Neural cell (in vitro differentiated cells): ENCODE results near the gene MYBPC1. TPM values are rescaled to one million over a fixed set of nuclear protein-coding genes. Genes with fewer than 3 reads are reported as not detected.

Experiments used
- H2AFZ ChIP-seq: fragments of 200-600, 300-800 bp; sonication (generic), shearing (Covaris generic); 2 replicates; pipeline ENCODE4 v1.6.0; 2014; ENCODE audit warnings: low read depth, mild to moderate bottlenecking, antibody characterized with exemption, low read length, moderate library complexity
- H3F3A ChIP-seq: fragments of 200-600 bp; shearing (Covaris generic); 2 replicates; pipeline ENCODE4 v1.6.1; 2016; ENCODE audit warnings: mild to moderate bottlenecking, moderate library complexity, mixed read lengths, antibody characterized with exemption, low read length; ENCODE audit not compliant: insufficient read depth, poor library complexity, severe bottlenecking
- H3K27ac ChIP-seq: fragments of 200-600, 300-800 bp; sonication (generic), shearing (Covaris generic); 2 replicates; pipeline ENCODE4 v1.5.1; 2014; ENCODE audit warnings: mild to moderate bottlenecking, low read length, moderate library complexity
- H3K27me3 ChIP-seq: fragments of 300-800, 200-600 bp; sonication (generic), shearing (Covaris generic); 2 replicates; pipeline ENCODE4 v1.6.0; 2014; ENCODE audit warnings: mild to moderate bottlenecking, low read depth, low read length, moderate library complexity; ENCODE audit not compliant: insufficient read depth
- H3K36me3 ChIP-seq: fragments of 300-800, 200-600 bp; sonication (generic), shearing (Covaris generic); 2 replicates; pipeline ENCODE4 v1.5.1; 2014; ENCODE audit warnings: mild to moderate bottlenecking, antibody characterized with exemption, low read length, moderate library complexity; ENCODE audit not compliant: insufficient read depth
- H3K4me2 ChIP-seq: fragments of 300-800, 200-600 bp; sonication (generic), shearing (Covaris generic); 2 replicates; pipeline ENCODE4 v1.6.0; 2014; ENCODE audit warnings: mild to moderate bottlenecking, low read length
- H3K4me3 ChIP-seq: fragments of 300-800, 200-600 bp; sonication (generic), shearing (Covaris generic); 2 replicates; pipeline ENCODE4 v1.5.1; 2014; ENCODE audit warnings: mild to moderate bottlenecking, low read length, moderate library complexity
- H3K79me2 ChIP-seq: fragments of 200-600 bp; shearing (Covaris generic); replicated peaks from 2 replicates; pipeline ENCODE4 v1.6.0; 2014; ENCODE audit warnings: mild to moderate bottlenecking, low read length, moderate library complexity; ENCODE audit not compliant: insufficient read depth
- H3K9ac ChIP-seq: fragments of 300-800, 200-600 bp; sonication (generic), shearing (Covaris generic); 2 replicates; pipeline ENCODE4 v1.6.1; 2016; ENCODE audit warnings: mild to moderate bottlenecking, low read length, mixed read lengths
- H3K9me2 ChIP-seq: fragments of 200-600 bp; shearing (Covaris generic); 2 replicates; pipeline ENCODE4 v1.6.1; 2016; ENCODE audit warnings: mild to moderate bottlenecking, low read length, mixed read lengths; ENCODE audit not compliant: insufficient read depth
- H3K9me3 ChIP-seq: fragments of 200-600, 300-800 bp; sonication (generic), shearing (Covaris generic); 2 replicates; pipeline ENCODE4 v1.6.1; 2016; ENCODE audit warnings: mild to moderate bottlenecking, mixed run types, low read length, moderate library complexity, mixed read lengths
- H4K20me1 ChIP-seq: fragments of 200-600 bp; shearing (Covaris generic); 2 replicates; pipeline ENCODE4 v1.6.1; 2016; ENCODE audit warnings: mild to moderate bottlenecking, mixed run types; ENCODE audit not compliant: insufficient read depth
- CTCF ChIP-seq: fragments of 450-650 bp; IDR thresholded peaks from 2 replicates; pipeline ENCODE4 v1.5.1; 2014; ENCODE audit warnings: antibody characterized with exemption, mild to moderate bottlenecking, moderate library complexity; ENCODE audit not compliant: poor library complexity, severe bottlenecking
- EP300 ChIP-seq: fragments of 450-650 bp; conservative IDR thresholded peaks from 2 replicates; pipeline ENCODE4 v1.6.1; 2014; ENCODE audit warnings: antibody characterized with exemption, mild to moderate bottlenecking, moderate library complexity; ENCODE audit not compliant: poor library complexity, severe bottlenecking
- EZH2 ChIP-seq: fragments of 200-600, 300-800 bp; shearing (Covaris generic), sonication (generic); IDR thresholded peaks from 2 replicates; pipeline ENCODE4 v1.6.1; 2014; ENCODE audit warnings: antibody characterized with exemption, low read length, borderline replicate concordance, mild to moderate bottlenecking; ENCODE audit not compliant: insufficient read depth, poor library complexity, severe bottlenecking
- MXI1 ChIP-seq: fragments of 450-650 bp; conservative IDR thresholded peaks from 2 replicates; pipeline ENCODE4 v1.6.1; 2014; ENCODE audit warnings: antibody characterized with exemption, mild to moderate bottlenecking; ENCODE audit not compliant: poor library complexity, severe bottlenecking
- POLR2AphosphoS5 ChIP-seq: IDR thresholded peaks from 2 replicates; pipeline ENCODE4 v1.6.1; 2012
- RAD21 ChIP-seq: fragments of 450-650 bp; conservative IDR thresholded peaks from 2 replicates; pipeline ENCODE4 v1.6.1; 2014; ENCODE audit warnings: antibody characterized with exemption, mild to moderate bottlenecking, moderate library complexity
- REST ChIP-seq: IDR thresholded peaks from 2 replicates; pipeline ENCODE4 v1.6.1; 2012; ENCODE audit warnings: borderline replicate concordance
- SMC3 ChIP-seq: fragments of 450-650 bp; conservative IDR thresholded peaks from 2 replicates; pipeline ENCODE4 v1.6.1; 2014; ENCODE audit warnings: antibody characterized with exemption, mild to moderate bottlenecking, moderate library complexity; ENCODE audit not compliant: poor library complexity
- TAF1 ChIP-seq: IDR thresholded peaks from 2 replicates; pipeline ENCODE4 v1.6.1; 2012; ENCODE audit warnings: low read depth
- polyA plus RNA-seq: library from polyadenylated mRNA; depleted of rRNA; stranded (reverse); fragments of >200 nt; gene quantifications from 2 replicates; pipeline ENCODE4 v1.2.3, GENCODE V29; 2014

Gene MYBPC1
- polyA plus RNA-seq, 1 donor from 2014 or later: not detected

GRCh38 chr12:101567918-101568317 is 26.9 kb upstream of the MYBPC1 start:
- TF ChIP-seq CTCF (no peak), SMC3 (no peak)
- H3K27me3 ChIP-seq: no peaks in the 10 kb centered on the region

GRCh38 chr12:101570047-101570446 is 24.7 kb upstream of the MYBPC1 start:
- Histone ChIP-seq H3K79me2 (no peaks in the 10 kb centered on the region), H3K9me3 (no peaks in the 10 kb centered on the region), H4K20me1 (no peaks in the 10 kb centered on the region), H2AFZ (no peak overlapping the region), H3K4me2 (no peak overlapping the region), H3K9me2 (no peaks in the 10 kb centered on the region), H3K9ac (no peak overlapping the region), H3K36me3 (no peaks in the 10 kb centered on the region), H3K27me3 (no peaks in the 10 kb centered on the region), H3F3A (no peaks in the 10 kb centered on the region), H3K4me3 (no peak overlapping the region), H3K27ac (no peak overlapping the region)
- TF ChIP-seq SMC3 (peak; percentile 58), MXI1 (no peak), POLR2AphosphoS5 (no peak), EP300 (no peak), RAD21 (peak; percentile 51), TAF1 (no peak), CTCF (peak; percentile 57), EZH2 (no peak), REST (no peak)

More at GRCh38 chr12:101567918-101568317, 26.9 kb upstream of the MYBPC1 start:
- H4K20me1 ChIP-seq: no peaks in the 10 kb centered on the region
- H3K9me3 ChIP-seq: no peaks in the 10 kb centered on the region
- no peaks in the 10 kb centered on the region for H3K79me2 ChIP-seq
- no peak overlapping the region for H3K4me3 ChIP-seq
- no peaks in the 10 kb centered on the region for H3K36me3 ChIP-seq
- no peak overlapping the region for H3K4me2 ChIP-seq
- no peak overlapping the region for H3K27ac ChIP-seq
- H2AFZ ChIP-seq: no peak overlapping the region
- no peak overlapping the region for H3K9ac ChIP-seq
- H3F3A ChIP-seq: no peaks in the 10 kb centered on the region
- no peaks in the 10 kb centered on the region for H3K9me2 ChIP-seq
